Measurements from ENCODE around the gene ETV7. TPM values are rescaled to one million over a fixed set of nuclear protein-coding genes. Genes with fewer than 3 reads are reported as not detected.

ETV7 gene
- total and polyA plus RNA-seq, 2 experiments from 2014 or later = 0.47 to 1.2 TPM

GRCh38 chr6:36319436-36319762 lies 68.1 kb downstream of the ETV7 start (continued):
- TF ChIP-seq EZH2 (IDR thresholded peaks at IDR 0.05; ENCODE audit: low read depth, unreplicated experiment) = no peak
- no peak for TF ChIP-seq ZNF114 (CRISPR knock-in tag; IDR thresholded peaks at IDR 0.05)
- no peak for TF ChIP-seq CREB1 (CRISPR knock-in tag; IDR thresholded peaks at IDR 0.05; ENCODE audit: low read depth)
- TF ChIP-seq ZNF331 (CRISPR knock-in tag; IDR thresholded peaks at IDR 0.05; ENCODE audit: low read depth) = no peak
- TF ChIP-seq POLR2AphosphoS5 (IDR thresholded peaks at IDR 0.05; ENCODE audit: low read depth) = no peak
- no peak for TF ChIP-seq CTCF (conservative IDR thresholded peaks at IDR 0.05; ENCODE audit: low read depth in 2 of 2)

- no peaks in the 10 kb centered on the region for H3F3A ChIP-seq (replicated peaks; ENCODE audit: low read depth)
- no peak overlapping the region for H3K4me2 ChIP-seq
- no peak overlapping the region for H3K27ac Mint-ChIP-seq
- no peaks in the 10 kb centered on the region for H3K36me3 Mint-ChIP-seq (ENCODE audit: low read depth)
- no peak overlapping the region for H3K4me3 ChIP-seq
- H3K9me2 ChIP-seq (ENCODE audit: insufficient read depth) = no peaks in the 10 kb centered on the region
- H3K27me3 ChIP-seq (ENCODE audit: insufficient read depth) = no peaks in the 10 kb centered on the region
- H3K36me3 ChIP-seq (ENCODE audit: insufficient read depth) = no peaks in the 10 kb centered on the region
- no peaks in the 10 kb centered on the region for H3K79me2 ChIP-seq (replicated peaks; ENCODE audit: insufficient read depth)
- no peaks in the 10 kb centered on the region for H4K20me1 ChIP-seq (replicated peaks; ENCODE audit: insufficient read depth)
- H3K4me3 Mint-ChIP-seq = no peak overlapping the region
- no peak overlapping the region for H3K27ac ChIP-seq (ENCODE audit: low read depth)
- H3K4me1 ChIP-seq (ENCODE audit: insufficient read depth) = peaks cover 4% of the 10 kb centered on the region; the same call in 1 of the 2 replicates
- ATAC-seq (peak; percentile 41), DNase-seq (ENCODE audit: low spot score) (peak; percentile 15)
- no peak overlapping the region; the same call in 1 of the 2 replicates for H2AFZ ChIP-seq
- peaks cover 4% of the 10 kb centered on the region for H3K27me3 Mint-ChIP-seq (ENCODE audit: insufficient read depth, low read depth, poor library complexity)
- peaks cover 13% of the 10 kb centered on the region for H3K4me1 Mint-ChIP-seq
- no peaks in the 10 kb centered on the region for H3K9me3 Mint-ChIP-seq
- TF ChIP-seq STAT1 (IDR thresholded peaks at IDR 0.05; ENCODE audit: unreplicated experiment) = no peak
- no peak for TF ChIP-seq JUNB (IDR thresholded peaks at IDR 0.05; ENCODE audit: unreplicated experiment)
- TF ChIP-seq CREB1 (CRISPR knock-in tag; IDR thresholded peaks at IDR 0.05; ENCODE audit: low read depth) = no peak
- no peak for TF ChIP-seq CTCF (conservative IDR thresholded peaks at IDR 0.05; ENCODE audit: low read depth in 2 of 2)
- TF ChIP-seq ETS1 (IDR thresholded peaks at IDR 0.05) = no peak
- no peak for TF ChIP-seq REST (IDR thresholded peaks at IDR 0.05; ENCODE audit: unreplicated experiment)
- TF ChIP-seq ZNF114 (CRISPR knock-in tag; IDR thresholded peaks at IDR 0.05) = no peak
- no peak for TF ChIP-seq EZH2phosphoT487 (IDR thresholded peaks at IDR 0.05; ENCODE audit: unreplicated experiment)
- no peak for TF ChIP-seq ZNF331 (CRISPR knock-in tag; IDR thresholded peaks at IDR 0.05; ENCODE audit: low read depth)
- TF ChIP-seq NANOG (IDR thresholded peaks at IDR 0.05; ENCODE audit: borderline replicate concordance) = no peak
Observed at GRCh38 chr6:36318690-36319435, 68.6 kb downstream of the ETV7 start.
